HG02759 (cell line): ENCODE data around the gene DOK5.

ENCODE experiments used
- ATAC-seq: cut with Tn5 transposase; IDR thresholded peaks from one replicate; pipeline ENCODE4 v1.9.1; 2021; ENCODE audit warnings: mild to moderate bottlenecking, moderate library complexity; ENCODE audit not compliant: unreplicated experiment

The DOK5 gene

GRCh38 chr20:54680872-54681619 is 205.7 kb downstream of the DOK5 start:
- no peak for ATAC-seq

- no peak for ATAC-seq
These were observed 206.5 kb downstream of the DOK5 start for GRCh38 chr20:54681869-54682268.

GRCh38 chr20:54688476-54688875 is 213.1 kb downstream of the DOK5 start:
- ATAC-seq, result no peak

- no peak for ATAC-seq
These were observed 214.9 kb downstream of the DOK5 start for GRCh38 chr20:54690323-54690722.

GRCh38 chr20:54691327-54691726 is 215.9 kb downstream of the DOK5 start:
- no peak for ATAC-seq

- no peak for ATAC-seq
These were observed 216.9 kb downstream of the DOK5 start for GRCh38 chr20:54692168-54692887.

- no peak for ATAC-seq
These were observed 219.1 kb downstream of the DOK5 start for GRCh38 chr20:54694516-54694915.

GRCh38 chr20:54698373-54698772 is 223.0 kb downstream of the DOK5 start:
- no peak for ATAC-seq
